RCC 7860 (cell line): Measurements from ENCODE around the gene MOV10L1.
"Not testable (repeated sequence)": the region's sequence is repeated elsewhere in the genome, so short reads cannot be mapped to it uniquely, and the experiment has no call there.

Experiments used
- DNase-seq: peaks from one replicate; pipeline ENCODE4 v3.0.0-alpha.2; 2015; ENCODE audit warnings: low spot score
- FAIRE-seq: peaks from 2 replicates; lab custom pipeline; 2012; peaks lifted over from hg19 to GRCh38; lab: Jason Lieb, UNC

Gene MOV10L1

DNA sequence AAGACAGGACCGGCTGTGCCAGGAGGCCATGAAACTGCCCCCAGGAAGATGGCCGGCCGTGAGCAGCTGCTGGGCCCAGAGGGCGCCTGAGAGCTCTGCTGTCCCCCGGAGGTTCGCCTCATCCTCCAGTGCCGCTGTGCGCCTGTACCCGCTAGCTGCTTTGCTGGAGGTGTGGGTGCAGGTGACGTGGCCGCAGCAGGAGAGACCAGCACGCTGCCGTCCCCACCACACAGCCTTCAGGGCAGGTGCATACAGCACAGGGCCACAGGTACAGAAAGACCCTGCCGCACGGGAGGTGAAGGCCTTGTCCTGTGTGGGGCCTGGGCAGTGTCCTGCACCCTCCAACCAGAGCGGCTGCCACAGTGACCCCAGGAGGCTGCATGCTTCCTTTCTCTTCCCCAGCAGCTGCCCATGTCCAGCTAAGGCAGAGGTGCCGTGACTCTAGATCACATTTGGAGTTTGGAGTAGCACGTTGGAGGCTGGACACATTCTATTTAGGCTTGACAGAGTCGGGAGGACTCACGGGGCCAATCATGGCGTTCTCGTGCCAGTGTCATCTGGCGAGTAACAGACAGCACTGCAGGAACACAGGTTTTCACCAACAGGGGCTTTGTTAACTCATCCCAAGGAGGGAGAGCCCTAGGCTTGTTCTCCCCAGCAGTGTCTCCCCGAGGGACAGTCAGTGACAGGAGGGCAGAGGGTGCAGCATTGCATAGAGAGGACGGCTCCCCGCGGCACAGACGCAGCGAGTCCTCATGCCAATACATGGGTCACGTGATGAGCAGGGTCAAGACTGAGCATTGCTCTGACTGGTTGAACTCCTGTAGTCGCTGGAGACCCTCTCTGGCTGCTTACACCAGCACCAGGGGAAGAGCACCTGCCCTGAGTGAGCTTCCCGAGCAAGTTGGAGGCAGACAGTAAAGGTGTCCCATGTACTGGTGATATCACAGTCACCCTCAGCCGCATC is 62.0 kb downstream of the MOV10L1 start:
- no peak for DNase-seq
- FAIRE-seq: no peak

DNA sequence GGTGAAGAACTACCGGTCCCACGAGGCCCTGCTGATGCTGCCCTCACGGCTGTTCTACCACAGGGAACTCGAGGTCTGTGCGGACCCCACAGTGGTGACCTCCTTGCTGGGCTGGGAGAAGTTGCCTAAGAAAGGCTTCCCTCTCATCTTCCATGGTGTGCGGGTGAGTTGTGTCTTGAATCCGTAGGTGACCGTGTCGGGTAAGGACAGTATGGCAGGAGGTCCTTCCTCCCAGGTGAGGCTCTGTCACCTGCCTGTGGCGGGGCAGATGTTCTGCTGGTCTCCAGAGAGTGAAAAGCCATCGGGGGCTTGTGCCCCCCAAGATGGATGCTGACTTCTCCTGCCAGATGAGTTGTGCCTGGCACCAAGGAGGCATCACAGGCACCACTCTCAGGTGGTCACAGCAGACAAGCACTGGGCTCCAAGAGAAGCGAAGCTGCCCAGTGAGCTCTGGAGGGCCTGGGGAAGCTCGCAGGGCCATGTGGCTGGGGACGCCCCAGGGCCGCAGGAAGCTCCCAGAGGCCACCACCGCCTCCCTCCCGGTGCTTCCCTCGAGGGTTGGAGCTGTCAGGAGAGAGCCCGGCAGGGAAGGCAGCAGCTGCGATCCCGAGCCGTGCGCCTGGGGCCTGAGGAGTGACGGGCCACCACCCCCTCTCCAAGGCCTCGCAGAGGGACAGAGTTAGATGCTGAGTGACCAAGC is 63.4 kb downstream of the MOV10L1 start:
- DNase-seq: no peak
- no peak for FAIRE-seq

DNA sequence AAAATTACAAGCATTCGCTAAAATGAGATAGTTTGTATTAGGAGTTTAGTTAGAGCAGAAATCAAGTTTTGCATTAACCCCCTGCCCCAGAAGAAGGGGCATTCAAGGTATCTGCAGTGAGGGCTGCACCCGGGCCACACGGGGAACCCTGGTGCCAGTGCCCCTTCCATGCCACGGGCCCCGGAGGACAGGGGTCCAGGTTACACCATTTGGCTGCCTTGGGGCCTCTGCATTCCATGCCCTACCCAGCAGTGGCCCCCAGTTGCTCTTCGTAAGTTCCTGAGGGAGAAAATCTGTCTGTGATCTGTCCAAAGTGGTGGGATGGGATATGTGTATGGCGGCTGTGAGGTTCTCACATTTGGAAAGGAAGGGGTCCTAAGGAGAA is 63.9 kb downstream of the MOV10L1 start:
- DNase-seq (no peak), FAIRE-seq (no peak)

DNA sequence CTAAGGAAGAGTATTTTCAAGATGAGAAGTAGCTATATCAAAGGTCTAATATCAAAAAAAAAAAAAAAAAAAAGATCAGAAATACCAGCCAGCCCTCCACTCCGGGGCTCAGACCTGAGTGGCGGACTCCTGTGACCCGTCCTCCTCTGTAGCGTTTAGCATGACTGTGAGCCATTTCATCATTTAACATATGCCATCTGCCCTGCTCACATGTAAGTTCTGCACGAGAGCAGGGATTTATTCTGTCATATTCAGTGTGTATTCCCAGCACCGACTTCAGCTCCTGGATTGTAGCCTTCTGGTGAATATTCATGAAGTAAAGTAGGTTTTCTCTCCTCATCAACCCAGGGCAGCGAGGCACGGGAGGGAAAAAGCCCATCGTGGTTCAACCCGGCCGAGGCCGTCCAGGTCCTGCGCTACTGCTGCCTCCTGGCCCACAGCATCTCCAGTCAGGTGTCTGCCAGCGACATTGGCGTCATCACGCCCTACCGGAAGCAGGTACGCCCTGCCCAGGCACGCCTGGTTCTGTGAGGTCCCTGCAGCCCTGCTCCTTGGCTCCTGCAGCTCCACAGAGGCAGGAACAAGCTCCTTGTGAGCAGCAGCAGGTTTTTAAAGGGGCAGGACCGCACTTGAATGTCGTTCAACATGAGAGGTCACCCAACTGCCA is 68.0 kb downstream of the MOV10L1 start:
- DNase-seq (no peak), FAIRE-seq (no peak)

DNA sequence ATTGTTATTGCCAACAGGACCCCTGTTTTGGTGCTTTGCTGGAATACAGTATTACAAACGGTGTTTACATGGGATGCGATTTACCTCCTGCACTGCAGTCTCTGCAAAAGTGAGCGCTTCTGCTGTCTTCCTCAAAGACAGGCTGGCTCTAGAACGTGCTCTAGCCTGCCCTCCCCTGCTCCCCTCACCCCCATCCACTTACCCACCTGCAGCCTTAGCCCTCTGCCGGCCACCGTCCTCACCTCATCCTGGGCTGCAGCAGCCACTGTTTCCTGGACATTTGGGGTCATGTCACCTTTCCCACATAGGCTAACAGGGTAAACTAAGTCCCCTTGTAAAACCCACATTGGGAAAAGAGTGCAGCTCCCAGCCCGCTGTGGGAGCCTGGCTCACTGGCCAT is 71.1 kb downstream of the MOV10L1 start:
- no peak for FAIRE-seq

DNA sequence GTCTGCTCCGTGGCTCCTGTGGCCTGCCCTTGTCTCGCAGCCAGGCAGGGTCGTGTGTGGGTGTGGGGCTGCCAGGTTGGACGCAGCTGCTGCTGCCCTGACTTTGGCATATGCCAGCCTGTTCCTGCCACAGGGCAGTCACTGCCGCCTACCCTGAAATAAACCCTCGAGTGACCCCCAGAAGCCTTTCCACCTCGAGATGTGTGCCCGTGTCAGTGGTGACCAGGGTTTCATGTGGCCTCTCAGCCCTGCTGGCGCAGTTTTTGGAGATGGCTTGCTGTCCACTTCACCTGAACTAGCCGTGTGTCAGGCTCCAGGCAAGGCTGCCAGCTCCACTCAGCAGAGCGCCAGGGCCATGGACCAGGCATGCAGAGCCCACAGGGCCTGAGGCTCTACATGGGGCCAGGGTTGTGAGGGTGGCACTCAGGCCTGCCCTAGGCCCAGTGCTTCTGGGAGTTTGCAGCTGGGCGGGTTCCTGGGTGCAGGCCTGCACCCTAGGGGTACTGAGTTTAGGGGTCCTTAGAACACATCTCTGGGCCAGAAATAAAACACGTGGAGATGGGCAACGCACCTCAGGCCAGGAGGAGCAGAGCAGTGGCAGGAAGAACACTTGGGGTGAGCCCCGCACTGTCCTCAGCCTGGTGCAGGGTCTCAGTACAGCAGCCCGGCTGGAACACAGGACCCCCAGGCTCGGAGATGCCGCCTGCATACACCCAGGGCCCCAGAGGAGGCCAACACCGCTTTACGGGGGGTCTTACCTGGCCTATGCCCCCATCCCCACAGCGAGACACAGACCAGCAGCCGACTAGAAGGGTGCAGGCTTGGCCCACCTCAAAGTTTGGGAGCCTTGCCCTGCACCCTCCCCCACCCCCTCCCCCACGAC is 71.9 kb downstream of the MOV10L1 start:
- DNase-seq (no peak), FAIRE-seq (no peak)

More for the DNA sequence above, 71.1 kb downstream of the MOV10L1 start:
- no peak for DNase-seq

DNA sequence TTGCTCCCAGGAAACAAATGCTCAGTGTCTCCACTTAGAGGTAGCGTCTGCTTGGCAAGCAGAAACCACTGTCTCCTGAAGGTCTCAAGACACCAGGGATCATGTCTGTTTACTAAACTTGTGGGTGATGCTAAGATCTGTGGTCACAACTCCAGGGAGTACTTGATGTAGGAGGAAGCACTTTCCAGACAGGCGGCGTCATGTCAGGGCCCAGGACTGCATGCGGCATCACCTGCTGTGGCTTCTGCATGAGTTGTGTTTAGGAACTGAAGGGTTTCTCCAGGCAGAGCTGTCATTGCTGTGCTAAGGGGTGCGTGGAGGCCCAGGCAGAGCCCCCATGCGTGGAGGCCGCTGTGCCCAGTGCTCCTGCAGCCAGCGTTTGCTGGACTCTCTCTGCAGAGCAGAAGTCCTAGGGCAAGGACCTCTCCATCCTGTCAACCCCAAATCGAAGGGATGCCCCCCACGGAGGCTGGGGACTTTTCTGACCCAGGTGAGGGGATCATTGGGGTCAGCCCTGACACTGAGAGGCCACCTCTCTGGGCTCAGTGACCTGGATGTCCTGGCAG is 72.7 kb downstream of the MOV10L1 start:
- DNase-seq: no peak
- no peak for FAIRE-seq

DNA sequence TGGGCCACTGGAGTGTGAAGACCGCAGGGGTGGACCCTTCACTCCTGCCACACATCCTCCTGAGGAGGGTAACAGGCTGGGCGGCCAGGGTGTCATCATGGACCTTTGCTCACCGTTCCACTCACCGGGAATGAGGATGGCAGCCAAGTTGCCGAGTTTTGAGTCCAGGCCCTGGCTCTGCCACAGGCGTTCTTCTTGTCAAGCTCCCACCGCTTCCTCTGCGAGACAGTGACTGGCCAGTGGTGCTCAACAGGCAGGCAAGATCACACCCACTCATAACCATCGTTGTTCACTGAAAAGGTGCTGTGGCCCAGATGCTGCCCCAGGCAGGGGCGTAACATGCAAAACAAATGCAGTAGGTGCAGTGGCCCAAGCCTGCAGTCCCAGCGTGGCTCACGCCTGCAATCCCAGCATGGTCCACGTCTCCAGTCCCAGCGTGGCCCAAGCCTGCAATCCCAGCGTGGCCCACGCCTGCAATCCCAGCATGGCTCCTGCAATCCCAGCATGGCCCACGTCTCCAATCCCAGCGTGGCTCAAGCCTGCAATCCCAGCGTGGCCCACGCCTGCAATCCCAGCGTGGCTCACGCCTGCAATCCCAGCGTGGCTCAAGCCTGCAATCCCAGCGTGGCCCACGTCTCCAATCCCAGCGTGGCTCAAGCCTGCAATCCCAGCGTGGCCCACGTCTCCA is 75.8 kb downstream of the MOV10L1 start:
- DNase-seq (no peak), FAIRE-seq (no peak)

DNA sequence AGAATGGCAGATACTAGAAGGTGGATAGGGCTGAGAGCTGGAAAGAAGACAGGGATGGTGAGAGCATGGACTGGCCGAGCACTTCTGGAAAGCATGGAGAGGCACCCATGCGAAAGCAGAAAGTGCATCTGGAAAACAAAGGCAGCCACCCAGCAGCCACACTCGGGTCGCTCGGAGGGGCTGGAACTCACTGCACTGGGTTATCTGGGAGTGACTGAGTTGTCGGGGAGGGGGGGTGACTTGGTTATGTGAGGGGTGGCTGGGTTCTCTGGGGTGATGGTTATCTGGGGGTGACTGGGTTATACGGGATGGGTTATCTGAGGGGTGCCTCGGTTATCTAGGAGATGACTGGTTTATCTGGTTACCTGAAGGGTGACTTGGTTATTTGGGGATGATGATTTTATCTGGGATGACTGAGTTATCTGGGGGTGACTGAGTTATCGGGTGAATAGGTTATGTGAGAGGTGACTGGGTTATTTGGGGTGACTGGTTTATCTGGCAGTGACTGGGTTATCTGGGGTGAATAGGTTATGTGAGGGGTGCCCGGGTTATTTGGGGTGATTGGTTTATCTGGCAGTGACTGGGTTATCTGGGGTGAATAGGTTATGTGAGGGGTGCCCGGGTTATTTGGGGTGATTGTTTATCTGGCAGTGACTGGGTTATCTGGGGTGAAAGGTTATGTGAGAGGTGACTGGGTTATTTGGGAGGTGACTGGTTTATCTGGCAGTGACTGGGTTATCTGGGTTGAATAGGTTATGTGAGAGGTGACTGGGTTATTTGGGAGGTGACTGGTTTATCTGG is 78.1 kb downstream of the MOV10L1 start:
- no peak for FAIRE-seq
- DNase-seq: no peak

DNA sequence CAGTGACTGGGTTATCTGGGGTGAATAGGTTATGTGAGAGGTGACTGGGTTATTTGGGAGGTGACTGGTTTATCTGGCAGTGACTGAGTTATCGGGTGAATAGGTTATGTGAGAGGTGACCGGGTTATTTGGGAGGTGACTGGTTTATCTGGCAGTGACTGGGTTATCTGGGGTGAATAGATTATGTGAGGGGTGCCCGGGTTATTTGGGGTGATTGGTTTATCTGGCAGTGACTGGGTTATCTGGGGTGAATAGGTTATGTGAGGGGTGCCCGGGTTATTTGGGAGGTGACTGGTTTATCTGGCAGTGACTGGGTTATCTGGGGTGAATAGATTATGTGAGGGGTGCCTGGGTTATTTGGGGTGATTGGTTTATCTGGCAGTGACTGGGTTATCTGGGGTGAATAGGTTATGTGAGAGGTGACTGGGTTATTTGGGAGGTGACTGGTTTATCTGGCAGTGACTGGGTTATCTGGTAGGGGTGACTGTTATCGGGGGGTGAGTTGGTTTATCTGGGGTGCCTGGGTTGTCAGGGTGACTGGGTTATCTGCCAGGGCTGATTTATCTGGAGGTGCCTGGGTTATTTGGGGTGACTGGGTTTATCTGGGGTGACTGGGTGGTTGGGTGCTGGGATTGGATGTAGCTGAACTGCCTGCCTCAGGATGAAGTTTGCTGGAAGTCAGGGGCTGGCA is 78.8 kb downstream of the MOV10L1 start:
- FAIRE-seq: not testable (repeated sequence)

DNA sequence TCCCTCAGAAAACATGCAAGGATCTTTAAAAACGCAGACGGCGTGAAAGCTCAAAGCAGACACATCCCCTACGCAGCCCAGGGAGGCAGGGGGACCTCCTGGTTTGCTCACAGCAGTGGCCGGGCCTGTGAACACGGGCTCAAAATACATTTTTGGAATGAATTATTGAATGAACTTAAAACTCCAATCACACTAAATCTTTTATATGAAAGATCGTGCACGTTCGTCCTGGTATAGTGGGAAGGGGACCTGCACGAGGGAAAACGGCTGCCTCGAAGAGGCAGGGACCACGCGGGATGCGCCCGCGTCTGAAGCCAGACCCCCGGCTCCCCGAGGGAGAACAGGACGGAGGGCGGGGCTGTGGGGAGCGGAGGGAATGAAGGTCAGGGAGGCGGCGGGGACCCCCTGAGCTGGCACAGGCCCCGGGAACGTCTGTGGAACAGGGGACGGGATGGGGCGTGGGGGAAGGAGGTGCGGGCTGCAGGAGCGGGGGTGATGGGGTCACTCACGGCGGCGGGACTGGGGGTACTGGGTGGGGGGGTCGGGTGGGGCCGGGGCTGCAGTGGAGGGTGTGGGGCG is 79.5 kb downstream of the MOV10L1 start:
- FAIRE-seq (no peak), DNase-seq (no peak)

More for the DNA sequence above, 78.8 kb downstream of the MOV10L1 start:
- not testable (repeated sequence) for DNase-seq

DNA sequence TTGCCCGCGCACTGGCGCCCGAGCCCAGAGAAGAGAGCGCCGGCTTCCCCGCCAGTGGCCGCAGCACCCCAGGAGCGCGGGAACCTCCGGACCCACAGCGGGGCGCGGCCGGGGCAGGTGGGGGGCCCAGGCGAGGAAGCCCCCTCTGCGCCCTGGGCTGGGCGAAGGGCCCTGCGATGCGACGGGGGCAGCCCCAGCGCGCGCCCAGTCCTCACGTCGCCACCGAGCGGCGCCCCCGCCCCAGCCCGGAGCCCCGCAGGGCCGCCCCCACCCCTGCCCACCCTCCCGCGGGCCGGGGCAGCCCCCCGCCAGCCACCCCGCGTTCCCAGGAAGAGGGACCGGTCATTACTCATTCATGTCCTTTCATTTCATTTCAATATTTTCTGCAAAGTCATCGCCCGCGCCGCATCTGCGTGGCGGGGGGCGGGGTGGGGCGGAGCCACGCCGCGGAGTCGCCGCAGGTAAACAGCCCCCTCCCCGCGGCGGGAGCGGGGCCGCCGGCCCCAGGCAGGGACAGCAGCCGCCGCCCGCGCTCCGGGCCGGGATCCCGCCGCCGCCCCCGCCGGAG is 80.1 kb downstream of the MOV10L1 start:
- no peak for FAIRE-seq

DNA sequence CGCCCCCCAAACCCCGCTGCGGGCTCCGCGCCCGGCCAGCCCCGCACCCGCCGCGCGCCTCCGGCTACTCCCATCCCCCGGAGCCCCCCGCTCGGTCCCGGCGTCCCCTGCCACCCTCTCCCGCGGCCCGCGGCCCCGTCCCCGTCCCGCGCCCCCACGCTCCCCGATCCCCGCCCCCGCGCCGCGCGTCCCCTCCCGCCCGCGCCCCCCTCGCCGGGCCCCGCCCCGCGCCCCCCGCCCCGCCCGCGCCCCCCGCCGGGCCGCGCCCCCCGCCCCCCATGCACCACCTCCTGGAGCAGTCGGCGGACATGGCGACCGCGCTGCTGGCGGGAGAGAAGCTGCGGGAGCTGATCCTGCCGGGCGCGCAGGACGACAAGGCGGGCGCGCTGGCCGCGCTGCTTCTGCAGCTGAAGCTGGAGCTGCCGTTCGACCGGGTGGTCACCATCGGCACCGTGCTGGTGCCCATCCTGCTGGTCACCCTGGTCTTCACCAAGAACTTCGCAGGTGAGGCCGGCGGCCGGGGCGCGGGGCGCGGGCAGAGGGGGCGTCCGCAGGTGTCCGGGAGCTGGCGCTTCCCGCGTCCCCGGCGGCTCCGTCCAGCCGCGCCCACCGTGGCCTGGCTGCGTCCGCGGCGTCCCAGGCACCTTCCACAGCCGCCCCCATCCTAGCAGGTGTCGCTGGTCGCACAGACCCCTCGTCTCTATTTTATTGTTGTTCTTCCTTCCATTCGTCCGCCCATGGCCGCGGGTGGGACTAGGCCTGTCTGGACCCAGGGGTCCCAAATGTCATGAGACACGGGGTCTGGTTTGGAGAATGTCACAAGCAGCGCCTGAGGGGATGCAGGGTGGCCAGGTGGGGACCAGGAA is 80.9 kb downstream of the MOV10L1 start, which contains the start of gene PANX2:
Gene PANX2 (plus strand): TSS at position 279 of the 866 bp plus-strand sequence. CDS start 0 bp downstream, at position 279.
- DNase-seq (no peak), FAIRE-seq (no peak)

More for the DNA sequence above, 80.1 kb downstream of the MOV10L1 start:
- DNase-seq: no peak

DNA sequence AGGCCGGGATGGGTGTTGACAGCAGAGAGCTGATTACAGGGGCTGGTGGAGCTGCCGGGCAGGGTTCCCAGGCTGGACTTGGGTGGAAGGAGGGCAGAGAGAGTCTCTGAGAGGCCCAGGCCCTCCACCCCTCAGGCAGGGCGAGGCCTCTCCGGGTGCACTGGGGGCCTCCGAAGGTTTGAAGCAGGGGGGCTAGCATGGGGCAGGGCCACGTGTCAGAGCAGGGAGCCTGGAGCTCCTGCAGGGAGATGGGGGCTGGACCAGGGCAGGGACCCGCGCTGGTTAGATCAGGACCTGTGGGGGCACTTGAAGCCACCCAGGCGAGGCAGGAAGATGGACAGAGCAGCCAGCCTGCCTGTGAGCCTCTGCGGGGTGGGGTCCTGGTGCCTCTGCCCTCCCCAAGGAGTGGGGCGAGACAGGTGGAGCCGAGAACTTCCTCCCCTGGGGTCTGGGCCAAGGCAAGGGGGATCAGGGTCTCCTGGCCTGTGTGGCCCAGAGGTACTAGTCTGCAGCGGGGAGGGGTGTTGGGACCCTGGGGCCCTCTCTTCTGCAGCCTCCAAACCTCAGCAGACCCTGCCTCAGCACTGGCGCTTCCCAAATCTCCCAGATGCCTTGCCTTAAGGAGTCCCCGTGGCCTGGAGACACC is 81.6 kb downstream of the MOV10L1 start:
- DNase-seq: no peak
- no peak for FAIRE-seq

DNA sequence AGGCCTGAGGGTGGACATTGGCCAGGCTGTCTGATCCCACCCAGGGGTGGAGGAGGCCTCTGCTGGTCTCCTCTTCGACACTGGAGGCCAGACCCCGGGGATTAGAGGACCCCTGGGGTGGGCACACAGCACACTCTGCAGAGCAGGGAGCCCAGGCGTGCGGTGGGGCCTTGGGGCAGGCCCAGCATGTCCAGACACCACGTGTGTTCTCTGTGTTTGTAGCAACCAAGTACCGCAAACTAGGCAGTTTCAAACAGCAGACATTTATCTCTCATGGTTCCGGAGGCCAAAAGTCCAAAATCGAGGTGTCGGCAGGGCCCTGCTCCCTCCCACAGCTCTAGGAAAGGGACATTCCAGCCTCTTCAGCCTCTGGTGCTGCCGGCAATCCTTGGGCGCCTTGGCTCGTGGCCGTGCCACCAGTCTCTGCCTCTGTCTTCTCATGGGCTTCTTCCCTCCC is 82.2 kb downstream of the MOV10L1 start:
- no peak for DNase-seq
- no peak for FAIRE-seq
